ENCODE results near the gene MAML2. TPM values are rescaled to one million over a fixed set of nuclear protein-coding genes. Genes with fewer than 3 reads are reported as not detected.
A peak's percentile ranks its signal among the peaks of the same experiment; 100 is the strongest.

Gene MAML2
- total and polyA plus RNA-seq, 2 of the 13 experiments (the other 11 are each of a cell fraction or from before 2014, with no cell fraction given): 2.3 to 25.9 TPM

GRCh38 chr11:96340555-96340885 is 2.5 kb downstream of the MAML2 start:
- in situ Hi-C loops (cut with HindIII; ENCODE audit: extremely low pct_ligation_motif_present, low pct_unique_long_range_greater_than_20kb) (loop anchor here (10.0 kb wide), 1 partner anchor 326 kb away; no protein-coding TSS in a partner anchor), intact Hi-C loops (cut with micrococcal nuclease; ENCODE audit: unreplicated experiment) (loop anchor here (5.0 kb wide), 1 partner anchor 98 kb away; no protein-coding TSS in a partner anchor)
- Histone ChIP-seq H3K36me3 (replicated peaks in 1 of 2; ENCODE audit: control insufficient read depth in 1 of 2, insufficient read depth in 2 of 2, low read length in 2 of 2) (peaks cover 0 to 6% of the 10 kb centered on the region in 2 experiments; a peak in 2 of 5 replicates), H2AFZ (ENCODE audit: low read length) (no peak overlapping the region), H3K4me1 (ENCODE audit: insufficient read depth, low read length) (peaks cover 69% of the 10 kb centered on the region), H4K20me1 (ENCODE audit: insufficient read depth, low read length) (no peaks in the 10 kb centered on the region), H3K4me3 (replicated peaks in 1 of 3; ENCODE audit: insufficient read depth in 1 of 3, low read depth in 2 of 3, low read length in 3 of 3) (peak overlapping the region; percentile 77 to 84 (median 80)), H3K4me2 (ENCODE audit: low read depth, low read length) (peak overlapping the region; percentile 94), H3K79me2 (ENCODE audit: insufficient read depth, low read length) (peaks cover 74% of the 10 kb centered on the region), H3K27me3 (ENCODE audit: control insufficient read depth in 1 of 2, insufficient read depth in 2 of 2, low read length in 2 of 2) (no peaks in the 10 kb centered on the region; a peak in 1 of 5 replicates), H3K9ac (ENCODE audit: insufficient read depth, low read depth, low read length) (peak overlapping the region; percentile 89; the same call in 1 of the 2 replicates), H3K27ac (ENCODE audit: extremely low read length, insufficient read depth, low read length) (peak overlapping the region; percentile 80), H3K9me3 (ENCODE audit: low read length) (no peaks in the 10 kb centered on the region)
- no TSS peak for BruUV-seq (replicated peaks)
- ChIA-PET CTCF (ENCODE audit: low intra/inter-chr PET ratio, low total read pairs) (no interaction called here), POLR2A (interaction anchor here (0.8 to 4.6 kb wide), 3 partner anchors 9 to 184 kb away, joined by 4 to 54 read pairs (median 10); no protein-coding TSS in a partner anchor)
- WGBS (ENCODE audit: low lambda C conversion rate): 76% methylated on average over 4 of the region's 4 CpGs
- TF ChIP-seq, protein P1, sequence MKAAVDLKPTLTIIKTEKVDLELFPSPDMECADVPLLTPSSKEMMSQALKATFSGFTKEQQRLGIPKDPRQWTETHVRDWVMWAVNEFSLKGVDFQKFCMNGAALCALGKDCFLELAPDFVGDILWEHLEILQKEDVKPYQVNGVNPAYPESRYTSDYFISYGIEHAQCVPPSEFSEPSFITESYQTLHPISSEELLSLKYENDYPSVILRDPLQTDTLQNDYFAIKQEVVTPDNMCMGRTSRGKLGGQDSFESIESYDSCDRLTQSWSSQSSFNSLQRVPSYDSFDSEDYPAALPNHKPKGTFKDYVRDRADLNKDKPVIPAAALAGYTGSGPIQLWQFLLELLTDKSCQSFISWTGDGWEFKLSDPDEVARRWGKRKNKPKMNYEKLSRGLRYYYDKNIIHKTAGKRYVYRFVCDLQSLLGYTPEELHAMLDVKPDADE (CRISPR knock-in tag; IDR thresholded peaks at IDR 0.05): no peak
- TF ChIP-seq U2AF1 (optimal IDR thresholded peaks at IDR 0.05; ENCODE audit: low read depth, low read length) (no peak), GLMP (CRISPR knock-in tag; IDR thresholded peaks at IDR 0.05; ENCODE audit: borderline replicate concordance) (no peak), MIXL1 (CRISPR knock-in tag; IDR thresholded peaks at IDR 0.05) (0 out of 2 replicates have a peak, but pooled peaks have one; percentile 9), ZNF414 (CRISPR knock-in tag; IDR thresholded peaks at IDR 0.05) (0 out of 2 replicates have a peak, but pooled peaks have one; percentile 19), WIZ (CRISPR knock-in tag; IDR thresholded peaks at IDR 0.05) (no peak), ZNF138 (CRISPR knock-in tag; IDR thresholded peaks at IDR 0.05; ENCODE audit: low read depth) (no peak), ZNF232 (CRISPR knock-in tag; IDR thresholded peaks at IDR 0.05; ENCODE audit: borderline replicate concordance) (no peak), RFX5 (IDR thresholded peaks at IDR 0.05; ENCODE audit: low read depth, low read length) (no peak), MAFG (CRISPR knock-in tag; IDR thresholded peaks at IDR 0.05) (no peak), ZFP37 (CRISPR knock-in tag; IDR thresholded peaks at IDR 0.05; ENCODE audit: borderline replicate concordance) (no peak), SMYD3 (CRISPR knock-in tag; IDR thresholded peaks at IDR 0.05) (no peak), ATM (IDR thresholded peaks at IDR 0.05; ENCODE audit: borderline replicate concordance) (no peak), SMARCC2 (IDR thresholded peaks at IDR 0.05) (no peak)
- FAIRE-seq (no peak), DNase-seq (ENCODE audit: low spot score) (no peak), ATAC-seq (no peak)
